Omental fat pad (tissue), 4 donors: ENCODE results near the gene PAQR4. TPM values are rescaled to one million over a fixed set of nuclear protein-coding genes. Genes with fewer than 3 reads are reported as not detected.

Source experiments
- ATAC-seq: fragments of 150-250 bp; one replicate; pipeline ENCODE4 v1.9.1; 2016; ENCODE audit warnings: mild to moderate bottlenecking, moderate library complexity; ENCODE audit not compliant: low FRiP score
- DNase-seq: peaks from one replicate; pipeline ENCODE4 v3.0.0-alpha.2; 2019; ENCODE audit warnings: low spot score
- CTCF ChIP-seq, 3 donors: fragments of 450-650 bp; IDR thresholded peaks; one replicate each; pipeline ENCODE4 v1.5.1; 2016 to 2017; ENCODE audit warnings: antibody characterized with exemption in 3 of 3, mild to moderate bottlenecking in 3 of 3, moderate library complexity in 2 of 3
- total RNA-seq, 4 donors: library from RNA; depleted of rRNA; stranded (reverse); fragments of >200 nt; gene quantifications; one replicate each; pipeline ENCODE4 v1.1.0, GENCODE V29; 2016

PAQR4 gene
- total RNA-seq, 4 donors from 2014 or later, result 1.9 to 6.8 (median 3.5) TPM

- no peak for DNase-seq
Observed at GRCh38 chr16:2971985-2972784, 3.0 kb downstream of the PAQR4 start.

GRCh38 chr16:2973093-2973492 lies 3.9 kb downstream of the PAQR4 start:
- DNase-seq (no peak), ATAC-seq (no peak)
- TF ChIP-seq CTCF (IDR thresholded peaks at IDR 0.05), result no peak

More at GRCh38 chr16:2971985-2972784, 3.0 kb downstream of the PAQR4 start:
- no peak for TF ChIP-seq CTCF (IDR thresholded peaks at IDR 0.05)
- no peak for ATAC-seq

GRCh38 chr16:2973605-2974318 lies 4.6 kb downstream of the PAQR4 start:
- TF ChIP-seq CTCF (IDR thresholded peaks at IDR 0.05), result no peak
- DNase-seq (no peak), ATAC-seq (no peak)

- no peak for ATAC-seq
- DNase-seq, result no peak
- no peak for TF ChIP-seq CTCF (IDR thresholded peaks at IDR 0.05)
Observed at GRCh38 chr16:2974319-2975056, 5.3 kb downstream of the PAQR4 start.

- no peak for TF ChIP-seq CTCF (IDR thresholded peaks at IDR 0.05)
- ATAC-seq (no peak), DNase-seq (no peak)
Observed at GRCh38 chr16:2975161-2975795, 6.1 kb downstream of the PAQR4 start.

- ATAC-seq (no peak), DNase-seq (no peak)
- TF ChIP-seq CTCF (IDR thresholded peaks at IDR 0.05), result no peak
Observed at GRCh38 chr16:2976201-2976600, 7.1 kb downstream of the PAQR4 start.
